Activated effector memory CD4-positive, alpha-beta T cell treated with anti-CD3 and anti-CD28 coated beads, Interleukin-2, amount 50 U/mL, for 16 hours (primary cell): Measurements from ENCODE around the gene VPS45.
"Not testable (repeated sequence)": the region's sequence is repeated elsewhere in the genome, so short reads cannot be mapped to it uniquely, and the experiment has no call there.

Source experiments
- DNase-seq: peaks from one replicate; pipeline ENCODE4 v3.0.0-alpha.2; 2020

The VPS45 gene

DNA sequence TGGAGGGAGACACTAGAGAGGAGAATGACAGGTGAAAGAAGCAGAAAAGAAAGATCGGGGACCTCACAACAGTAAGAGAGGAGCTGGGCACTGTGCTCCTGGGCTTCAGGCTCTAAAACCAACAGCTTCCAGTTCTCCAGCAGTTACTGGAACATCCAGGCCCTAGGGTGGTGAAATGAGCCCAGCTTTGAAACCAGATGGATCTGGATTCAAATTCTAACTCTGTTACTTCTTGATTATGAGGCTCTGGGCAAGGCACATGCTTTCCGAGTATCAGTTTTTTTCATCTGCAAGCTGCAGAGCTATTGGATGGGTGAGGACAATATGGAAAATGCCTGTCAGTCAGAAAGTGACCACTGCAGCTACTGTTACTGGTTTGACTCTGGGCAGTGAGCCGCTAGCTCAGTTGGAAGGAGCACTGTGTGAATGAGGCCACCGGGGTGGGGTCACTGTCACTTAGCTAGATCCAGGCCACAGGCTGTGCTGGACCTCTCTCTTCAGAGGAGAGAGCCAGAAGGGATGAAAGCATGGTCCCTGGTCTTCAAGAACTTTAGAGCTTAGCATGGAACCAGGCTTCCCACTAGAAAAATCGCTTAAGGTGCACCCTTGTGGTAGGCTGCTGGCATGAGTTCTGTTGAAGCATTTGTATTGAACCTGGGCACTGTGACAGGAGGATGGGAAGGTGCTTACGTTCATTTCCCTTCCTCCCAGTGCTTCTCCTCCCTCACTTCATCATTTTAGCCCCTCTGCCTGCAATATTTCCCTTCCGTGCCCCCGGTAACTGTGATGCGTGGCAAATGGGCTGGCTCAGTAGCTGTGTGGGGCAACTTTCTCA, 94.4 kb downstream of the VPS45 start:
- DNase-seq = no peak

DNA sequence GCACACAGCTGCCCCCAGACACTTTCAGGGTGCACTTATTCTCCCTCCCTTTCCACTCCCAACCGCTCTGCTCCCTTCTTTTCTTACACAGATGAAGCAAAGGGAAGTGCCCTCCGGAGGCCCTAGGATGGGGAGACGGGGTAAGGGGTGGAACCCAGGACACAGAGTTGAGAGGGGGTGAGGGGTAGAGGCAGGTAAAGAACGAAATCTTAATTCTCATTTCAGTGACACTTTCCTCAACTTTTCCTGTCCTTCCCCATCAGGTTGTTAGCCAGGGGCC, 94.9 kb downstream of the VPS45 start:
- DNase-seq = no peak

DNA sequence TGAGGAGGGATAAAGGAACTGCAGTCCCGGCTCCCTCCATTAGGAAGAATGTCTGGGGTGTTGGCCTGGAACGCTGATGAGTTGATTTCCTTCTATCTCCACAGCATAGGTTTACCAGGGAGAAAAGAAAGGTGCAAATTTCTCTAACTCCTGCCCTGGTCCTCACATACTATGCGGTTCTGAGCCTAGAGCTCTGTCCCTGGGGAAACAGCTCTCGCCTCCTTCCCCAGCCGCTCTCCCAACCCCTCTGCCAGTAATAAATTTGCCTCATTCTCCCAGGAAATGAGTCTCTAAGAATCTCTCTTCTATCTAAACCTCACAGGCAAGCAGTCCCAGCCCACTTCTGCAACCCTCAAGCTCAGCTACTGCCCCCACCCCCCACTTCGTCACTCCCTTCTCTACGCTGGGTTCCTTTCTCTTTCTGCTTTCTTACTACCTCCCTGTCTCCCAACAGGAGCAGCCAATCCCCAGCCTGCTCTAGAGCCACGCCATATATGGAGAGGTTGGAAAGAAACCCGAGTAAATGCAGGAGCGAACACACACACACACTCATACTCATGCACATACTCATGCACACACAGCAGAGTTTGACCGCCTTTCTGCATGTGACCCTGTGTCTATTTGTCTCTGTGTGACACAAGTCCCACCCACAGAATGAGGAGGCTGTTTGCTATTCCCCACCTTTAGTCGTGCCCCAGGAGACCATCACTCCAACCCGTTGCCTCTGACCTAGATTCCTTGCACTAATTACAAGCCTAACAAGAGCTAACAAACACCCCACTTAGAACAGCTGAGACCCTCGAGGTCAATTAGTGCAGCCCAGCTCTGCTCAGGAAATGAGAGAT, 95.5 kb downstream of the VPS45 start:
- no peak for DNase-seq

DNA sequence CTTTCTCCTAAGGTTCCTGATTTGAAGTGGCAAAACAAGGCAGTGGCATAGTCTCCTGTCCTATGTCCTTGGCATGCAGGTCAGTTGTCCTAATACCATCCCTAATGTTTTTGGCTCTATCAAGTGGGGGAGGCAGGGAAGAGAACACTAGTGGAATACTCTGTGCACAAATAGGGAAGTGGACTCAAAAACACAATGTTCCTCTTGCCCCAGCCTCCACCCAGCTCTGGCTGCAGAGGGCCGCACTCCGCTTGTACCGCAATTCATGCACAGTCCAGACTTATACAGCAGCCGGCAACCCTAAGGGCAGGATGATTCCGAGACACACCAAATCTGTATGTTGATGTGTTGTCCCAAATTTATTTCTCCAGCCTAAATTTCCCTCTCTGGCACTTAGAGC, 96.6 kb downstream of the VPS45 start:
- no peak for DNase-seq

DNA sequence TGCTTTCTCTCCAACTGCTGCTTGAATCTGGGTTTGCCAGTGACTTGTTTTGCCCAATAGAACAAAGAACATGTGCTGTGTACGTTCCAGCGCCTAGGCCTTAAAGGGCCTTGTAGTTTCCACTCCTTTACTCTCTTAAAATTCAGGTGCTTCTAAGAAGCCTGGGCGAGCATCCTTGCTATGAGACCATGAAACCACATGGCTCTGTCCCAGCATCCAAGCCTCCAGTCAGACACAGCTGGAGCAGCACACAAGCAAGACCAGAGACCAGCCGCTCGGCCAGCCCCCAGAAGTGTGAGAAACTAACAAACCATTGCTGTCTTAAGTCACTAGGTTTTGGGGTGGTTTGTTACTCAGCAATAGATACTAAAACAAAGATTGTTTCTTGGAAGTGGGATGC, 97.2 kb downstream of the VPS45 start:
- no peak for DNase-seq

DNA sequence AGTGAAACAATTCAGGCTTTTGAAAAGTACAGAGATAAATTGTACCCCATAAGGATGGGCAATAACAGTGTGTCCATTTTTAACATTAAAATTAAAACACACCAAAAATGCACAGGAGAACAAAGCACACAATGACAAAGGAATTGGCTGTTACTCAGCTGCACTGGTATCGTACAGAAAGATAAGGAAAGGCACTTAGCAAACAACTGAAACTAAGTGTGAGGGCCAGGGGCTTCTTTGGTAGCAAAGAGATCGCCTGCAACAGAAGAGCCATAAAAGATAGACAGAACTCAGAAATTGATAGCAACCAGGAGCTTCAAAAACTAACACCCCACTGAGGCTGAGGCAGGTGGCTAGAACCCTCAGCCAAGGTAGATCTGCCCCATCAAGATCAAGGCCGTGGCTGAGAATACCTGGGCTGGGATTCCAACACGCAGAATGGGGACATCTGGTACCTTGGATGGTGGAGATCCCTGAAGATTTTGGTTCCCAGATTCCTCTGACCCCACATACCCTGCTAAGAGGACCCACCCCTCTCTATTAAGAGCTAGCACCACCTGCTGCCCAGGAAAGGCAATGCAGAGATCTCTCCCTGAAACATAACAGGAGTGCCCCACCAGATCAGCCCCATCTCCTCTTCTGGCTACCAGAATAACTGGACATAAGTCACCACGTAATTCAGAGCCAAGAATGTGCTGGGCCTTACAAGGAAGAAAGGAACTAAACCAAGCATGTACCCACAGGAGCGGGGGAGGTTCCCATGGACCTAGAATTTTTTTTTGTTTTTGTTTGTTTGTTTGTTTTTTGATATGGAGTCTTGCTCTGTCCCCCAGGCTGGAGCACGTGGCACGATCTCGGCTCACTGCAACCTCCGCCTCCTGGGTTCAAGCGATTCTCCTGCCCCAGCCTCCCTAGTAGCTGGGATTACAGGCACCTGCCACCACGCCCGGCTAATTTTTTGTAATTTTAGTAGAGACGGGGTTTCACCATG, 98.3 kb downstream of the VPS45 start:
- DNase-seq = peak; percentile 82

DNA sequence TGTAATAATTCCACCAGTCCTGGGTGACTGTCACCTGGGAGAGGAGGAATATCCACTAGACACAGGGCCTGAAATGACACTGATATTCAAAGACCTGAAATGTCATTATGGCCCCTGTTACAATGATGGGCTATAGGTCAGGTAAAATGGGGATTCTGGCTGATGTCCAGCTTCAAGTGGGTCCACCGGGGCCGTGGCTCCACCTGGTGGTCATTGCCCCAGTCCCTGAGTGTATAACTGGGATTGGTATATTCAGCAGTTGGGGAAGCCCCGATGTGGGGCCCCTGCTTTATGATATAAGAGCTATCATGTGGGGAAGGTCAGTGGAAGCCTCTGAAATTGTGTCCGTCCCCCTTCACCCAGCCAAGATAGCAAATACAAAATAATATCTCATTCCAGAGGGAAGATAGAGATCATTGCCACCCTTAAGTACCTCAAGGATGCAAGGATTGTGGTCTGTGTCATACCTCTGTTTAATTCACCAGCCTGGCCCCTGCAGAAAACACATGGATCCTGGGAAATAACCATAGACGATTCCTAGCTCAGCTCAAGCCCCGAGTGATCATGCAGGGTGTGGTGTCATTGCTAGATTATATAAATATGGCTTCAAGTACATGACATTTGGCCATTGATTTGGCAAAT, 101.5 kb downstream of the VPS45 start:
- peak; percentile 85 for DNase-seq

DNA sequence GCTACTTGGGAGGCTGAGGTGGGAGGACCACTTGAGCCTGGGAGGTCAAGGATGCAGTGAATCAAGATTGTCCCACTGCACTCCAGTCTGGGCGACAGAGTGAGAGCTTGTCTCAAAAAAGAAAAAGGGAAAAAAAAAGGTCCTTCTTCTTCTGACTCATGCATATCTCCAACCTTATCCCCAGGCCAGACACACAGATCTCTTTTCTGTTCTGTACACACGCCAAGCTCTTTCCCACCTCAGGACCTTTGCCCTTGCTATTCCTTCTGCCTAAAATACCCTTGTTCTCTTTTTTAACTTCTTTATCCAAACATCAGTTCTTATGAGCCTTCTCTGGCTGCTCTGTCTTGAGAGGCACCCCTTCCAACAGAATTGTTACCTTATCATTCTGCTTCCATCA, 104.2 kb downstream of the VPS45 start:
- no peak for DNase-seq

DNA sequence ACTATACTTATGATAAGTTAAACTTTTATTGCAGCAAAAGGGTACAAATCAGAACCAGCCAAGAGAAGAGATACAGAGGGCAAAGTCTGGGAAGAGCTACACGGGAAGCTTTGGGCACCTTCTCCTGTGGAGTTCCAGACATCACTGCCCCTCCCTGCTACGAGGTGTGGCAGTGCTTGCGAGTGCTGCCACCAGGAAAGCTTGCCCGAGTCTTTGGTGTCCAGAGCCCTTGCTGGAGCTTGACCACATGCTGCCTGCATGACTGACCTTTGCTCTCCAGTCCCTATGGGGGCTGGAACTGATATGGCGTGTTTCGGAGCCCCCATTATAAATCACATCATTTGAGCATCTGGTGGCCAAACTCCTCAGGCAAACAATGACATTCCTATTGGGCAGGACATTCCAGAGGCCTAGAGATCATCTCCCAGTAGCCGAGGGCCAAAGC, 105.6 kb downstream of the VPS45 start:
- DNase-seq = no peak

DNA sequence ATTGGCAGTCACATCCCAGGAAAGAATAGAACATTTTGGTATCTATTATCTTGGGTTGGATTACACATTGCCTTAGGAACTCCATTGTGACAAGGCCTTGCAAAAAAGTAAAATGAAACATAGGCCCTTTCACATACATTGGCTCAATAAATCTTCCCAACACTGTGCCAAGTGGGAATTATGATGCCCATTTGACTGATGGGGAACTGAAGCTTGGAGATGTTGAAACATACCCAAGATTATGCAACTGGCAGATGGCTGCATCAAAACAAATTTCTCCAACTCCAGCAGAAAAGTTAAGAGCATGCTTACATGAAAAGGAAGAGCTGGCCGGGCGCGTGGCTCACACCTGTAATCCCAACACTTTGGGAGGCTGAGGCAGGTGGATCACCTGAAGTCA, 109.0 kb downstream of the VPS45 start:
- no peak for DNase-seq

DNA sequence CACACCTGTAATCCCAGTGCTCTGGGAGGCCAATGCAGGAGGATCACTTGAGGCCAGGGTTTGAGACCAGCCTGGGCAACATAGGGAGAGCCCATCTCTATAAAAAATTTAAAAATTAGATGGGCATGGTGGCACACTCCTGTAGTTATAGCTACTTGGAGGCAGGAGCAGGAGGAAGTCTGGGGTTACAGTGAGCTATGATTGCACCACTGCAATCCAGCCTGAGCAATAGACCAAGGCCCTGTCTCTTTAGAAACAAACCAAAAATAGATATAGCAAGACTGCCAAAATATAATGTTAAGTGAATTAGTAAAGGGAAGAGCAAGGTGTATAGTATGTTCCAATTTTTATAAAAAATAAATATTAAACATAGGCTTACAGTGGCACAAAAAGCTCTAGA, 111.0 kb downstream of the VPS45 start:
- DNase-seq = no peak

DNA sequence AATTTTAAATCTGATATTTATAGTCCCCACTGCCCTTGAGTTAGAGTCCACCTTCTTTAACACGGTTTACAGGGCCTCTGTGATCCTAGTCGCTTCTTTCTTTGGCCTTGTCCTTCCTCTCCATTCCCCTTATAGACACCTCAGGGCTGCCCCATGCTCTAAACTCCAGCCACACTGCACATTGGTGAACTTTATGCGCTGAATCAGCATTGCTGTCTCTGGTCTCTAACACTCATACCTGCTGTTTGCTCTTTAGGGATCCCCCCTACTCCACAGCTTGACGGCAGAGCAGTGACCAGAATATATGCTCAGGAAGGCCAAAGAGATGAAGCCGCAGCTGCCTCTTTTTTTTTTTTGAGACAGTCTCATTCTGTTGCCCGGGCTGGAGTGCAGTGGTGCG, 112.3 kb downstream of the VPS45 start:
- DNase-seq = no peak

DNA sequence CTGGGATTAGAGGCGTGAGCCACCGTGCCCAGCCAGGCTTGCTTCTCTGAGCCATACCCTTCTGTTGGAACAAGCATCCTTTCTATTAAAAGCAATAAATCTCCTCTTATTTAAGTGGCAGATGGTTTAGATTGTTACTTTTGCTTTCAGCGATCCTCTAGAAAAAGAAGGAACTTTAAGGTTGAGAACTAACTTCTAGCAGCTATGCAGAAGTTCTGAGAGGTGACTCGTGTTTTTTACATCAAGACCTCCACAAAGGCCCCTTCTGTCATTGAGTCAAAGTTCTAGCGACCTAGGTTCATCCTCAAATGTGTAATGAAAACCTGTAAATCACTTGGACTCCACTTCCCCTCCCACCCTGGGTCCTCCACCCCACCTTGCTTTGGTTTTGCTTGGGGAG, 112.9 kb downstream of the VPS45 start:
- no peak for DNase-seq

DNA sequence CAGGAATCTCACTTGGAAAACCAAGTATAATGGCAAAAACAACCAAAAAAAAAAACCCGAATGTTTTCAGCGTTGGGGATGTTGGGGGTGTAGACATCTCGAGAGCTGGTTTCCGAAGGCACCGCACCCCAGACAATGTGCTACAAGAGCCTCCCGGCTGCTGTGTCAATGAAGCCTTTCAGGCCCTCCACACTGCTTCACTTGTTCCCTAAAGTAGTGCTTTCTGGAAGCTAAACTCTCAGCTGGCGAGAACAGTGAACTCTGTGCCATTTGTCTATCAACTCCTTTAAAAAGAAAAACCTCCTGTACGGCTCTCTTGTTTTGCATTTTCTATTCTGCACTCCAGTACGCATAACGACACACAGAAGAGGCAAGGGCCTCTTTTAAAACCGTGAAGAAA, 114.7 kb downstream of the VPS45 start:
- DNase-seq = no peak

DNA sequence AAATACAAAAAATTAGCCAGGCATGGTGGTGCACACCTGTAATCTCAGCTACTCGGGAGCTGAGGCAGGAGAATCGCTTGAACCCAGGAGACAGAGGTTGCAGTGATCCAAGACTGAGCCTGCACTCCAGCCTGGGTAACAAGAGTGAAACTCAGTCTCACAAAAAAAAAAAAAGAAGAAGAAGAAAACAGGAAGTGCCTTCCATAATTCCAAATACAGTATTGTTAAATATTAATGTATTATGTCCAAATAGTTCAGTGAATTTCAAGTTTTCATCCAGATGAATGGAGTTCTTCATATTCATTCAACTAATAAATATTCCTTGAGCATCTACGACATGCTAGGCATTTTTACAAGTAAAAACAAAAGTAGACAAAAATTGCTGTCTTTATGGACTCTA, 115.5 kb downstream of the VPS45 start:
- DNase-seq = no peak

DNA sequence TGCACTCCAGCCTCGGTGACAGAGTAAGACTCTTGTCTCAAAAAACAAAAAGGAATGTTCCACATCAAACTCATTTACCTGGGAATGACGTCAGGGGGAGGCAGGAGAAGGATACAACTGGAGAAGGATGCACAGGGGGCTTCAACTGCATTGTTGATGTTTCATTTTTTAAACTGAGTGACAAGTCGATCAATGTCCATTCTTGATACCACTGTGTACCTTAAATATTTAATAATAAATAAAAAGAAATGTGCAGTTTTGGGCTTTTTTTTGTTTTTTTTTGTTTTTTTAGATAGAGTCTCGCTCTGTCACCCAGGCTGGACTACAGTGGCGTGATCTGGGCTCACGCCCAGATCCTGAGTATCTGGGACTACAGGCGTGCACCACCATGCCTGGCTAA, 117.9 kb downstream of the VPS45 start:
- DNase-seq = no peak

DNA sequence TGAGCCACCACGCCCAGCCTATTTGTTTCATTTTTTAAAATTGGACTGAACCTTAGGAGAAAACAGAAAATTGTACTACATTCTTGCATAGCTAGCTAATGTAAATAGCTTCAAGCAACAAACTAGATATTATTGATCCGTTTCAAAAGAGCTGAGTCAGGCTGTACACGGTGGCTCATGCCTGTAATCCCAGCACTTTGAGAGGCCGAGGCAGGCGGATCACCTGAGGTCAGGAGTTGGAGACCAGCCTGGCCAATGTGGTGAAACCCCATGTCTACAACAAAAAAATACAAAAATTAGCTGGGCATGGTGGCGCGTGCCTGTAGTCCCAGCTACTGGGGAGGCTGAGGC, 118.8 kb downstream of the VPS45 start:
- not testable (repeated sequence) for DNase-seq

DNA sequence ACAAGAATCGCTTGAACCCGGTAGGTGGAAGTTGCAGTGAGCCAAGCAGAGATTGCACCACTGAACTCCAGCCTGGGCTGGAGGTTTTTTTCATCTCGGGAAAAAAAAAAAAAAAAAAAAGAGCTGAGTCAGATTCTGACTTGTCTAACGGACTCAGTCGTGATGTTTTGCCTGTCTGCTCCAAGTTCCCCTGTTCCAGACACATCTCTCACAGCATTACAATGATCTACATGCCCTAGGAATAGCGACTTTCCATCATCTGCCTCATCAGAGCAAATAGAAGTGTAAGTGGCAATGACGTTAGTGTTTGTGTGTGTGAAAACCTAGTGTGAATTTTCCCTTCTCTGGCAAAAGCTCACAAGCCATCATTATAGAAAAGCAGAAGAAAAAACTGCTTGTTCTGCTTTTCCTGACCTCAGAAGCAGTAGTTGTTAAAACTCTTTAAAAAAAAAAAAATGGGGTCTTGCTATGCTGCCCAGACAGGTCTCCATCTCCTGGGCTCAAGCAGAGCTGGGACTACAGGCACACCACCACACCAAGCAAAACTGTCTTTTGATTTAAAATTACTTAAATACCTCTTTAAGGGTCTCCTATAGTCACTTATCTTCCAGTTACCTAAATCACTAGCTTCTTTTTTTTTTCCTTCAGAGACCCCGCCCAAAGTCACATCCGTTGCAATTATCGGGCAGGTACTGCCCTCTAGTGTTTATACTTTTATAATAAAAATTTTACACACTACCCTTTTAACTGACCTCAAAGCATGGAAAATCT, 119.4 kb downstream of the VPS45 start:
- DNase-seq = no peak

DNA sequence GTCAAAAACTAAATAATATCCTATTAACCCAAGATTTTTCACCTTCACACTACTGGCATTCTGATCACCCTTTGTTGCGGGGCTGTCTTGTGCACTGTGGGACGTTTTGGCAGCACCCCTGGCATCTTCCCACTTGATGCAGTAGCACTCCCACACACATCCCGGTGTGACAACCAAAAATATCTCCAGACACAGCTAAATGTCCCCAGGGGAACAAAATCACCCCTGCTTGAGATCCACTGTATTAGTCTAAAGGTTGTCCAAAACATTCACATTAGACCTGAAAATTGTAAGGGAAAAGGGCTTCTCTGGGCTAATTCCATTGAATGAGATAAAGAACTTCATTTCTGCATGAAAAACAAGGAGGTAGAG, 120.0 kb downstream of the VPS45 start:
- DNase-seq = no peak

DNA sequence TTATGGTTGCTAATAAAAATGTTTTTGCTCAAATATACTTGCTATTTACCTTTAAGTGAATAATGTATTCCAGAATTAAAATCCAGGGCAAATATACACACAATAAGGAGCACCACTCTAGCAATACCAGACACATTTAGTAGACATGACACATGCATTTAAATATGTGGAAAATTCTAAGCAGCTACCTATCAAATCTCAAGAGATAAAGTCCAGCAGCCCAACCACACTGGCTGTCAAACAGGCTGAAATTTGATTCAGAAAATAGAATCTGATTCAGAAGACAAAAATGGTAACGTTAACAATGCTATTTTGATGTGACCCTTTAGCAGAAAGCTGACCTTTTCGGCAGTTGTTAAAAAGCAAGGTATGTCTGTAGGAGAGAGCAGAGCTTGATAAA, 124.4 kb downstream of the VPS45 start:
- no peak for DNase-seq

DNA sequence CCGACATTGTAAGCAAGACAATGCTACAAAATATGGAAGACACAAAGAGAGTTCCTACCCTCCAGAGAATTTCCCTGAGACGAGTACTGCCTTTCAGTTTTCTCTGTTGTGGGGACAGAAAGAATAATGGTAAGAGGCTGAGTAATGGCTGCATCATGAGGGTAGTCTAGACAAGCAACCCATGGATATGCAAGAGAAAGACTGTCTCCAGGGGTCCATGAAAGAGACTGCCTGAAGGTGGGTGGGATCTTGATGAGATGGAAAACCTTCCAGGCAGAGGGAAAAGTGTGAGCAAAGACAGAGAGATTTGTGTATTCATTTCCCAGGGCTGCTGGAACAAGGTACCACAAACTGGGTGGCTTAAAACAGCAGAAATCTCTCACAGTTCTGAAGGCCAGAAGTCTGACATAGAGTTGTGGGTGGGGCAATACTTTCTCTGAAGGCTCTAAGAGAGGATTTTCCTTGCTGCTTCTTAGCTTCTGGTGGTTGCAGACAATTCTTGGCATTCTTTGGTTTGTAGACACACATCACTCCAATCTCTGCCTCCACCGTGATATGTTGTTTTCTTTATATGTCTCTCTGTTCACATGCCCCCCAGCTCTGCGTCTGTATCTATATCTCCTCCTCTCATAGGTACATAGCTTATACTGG, 126.9 kb downstream of the VPS45 start:
- DNase-seq = no peak
